HepG2 (cell line): Measurements from ENCODE around the gene MCOLN1. TPM values are rescaled to one million over a fixed set of nuclear protein-coding genes. Genes with fewer than 3 reads are reported as not detected.

Experiments
- ELF4 ChIP-seq: sonication (generic); formaldehyde crosslinking; IDR thresholded peaks from 2 replicates; pipeline ENCODE4 v1.5.0; 2020; ENCODE audit warnings: missing genetic modification reagents, mild to moderate bottlenecking, moderate library complexity, borderline replicate concordance
- EZH2 ChIP-seq: conservative IDR thresholded peaks from 2 replicates; pipeline ENCODE4 v1.6.1; 2012; ENCODE audit warnings: mild to moderate bottlenecking, low read depth, low read length, moderate library complexity
- FOSL2 ChIP-seq: sonication (generic); formaldehyde crosslinking; IDR thresholded peaks from 2 replicates; pipeline ENCODE4 v1.4.0; 2020; ENCODE audit warnings: missing genetic modification reagents
- FOXK2 ChIP-seq: fragments of 450-650 bp; IDR thresholded peaks from 2 replicates; pipeline ENCODE4 v1.6.1; 2016
- FOXO1 ChIP-seq: sonication (generic); formaldehyde crosslinking; IDR thresholded peaks from 2 replicates; pipeline ENCODE4 v1.4.0; 2020; ENCODE audit warnings: missing genetic modification reagents
- GATAD1 ChIP-seq: IDR thresholded peaks from 2 replicates; pipeline ENCODE4 v1.6.1; 2016; ENCODE audit warnings: missing genetic modification reagents, missing compliant biosample characterization
- HOXD1 ChIP-seq: sonication (generic); formaldehyde crosslinking; IDR thresholded peaks from 2 replicates; pipeline ENCODE4 v1.5.0; 2020; ENCODE audit warnings: missing genetic modification reagents
- PITX1 ChIP-seq: sonication (generic); formaldehyde crosslinking; IDR thresholded peaks from 2 replicates; pipeline ENCODE4 v1.5.1; 2020; ENCODE audit warnings: mild to moderate bottlenecking, missing genetic modification reagents
- POGZ ChIP-seq: sonication (generic); formaldehyde crosslinking; IDR thresholded peaks from 2 replicates; pipeline ENCODE4 v1.4.0; 2020; ENCODE audit warnings: mild to moderate bottlenecking, missing genetic modification reagents
- SIX1 ChIP-seq: sonication (generic); formaldehyde crosslinking; IDR thresholded peaks from 2 replicates; pipeline ENCODE4 v1.4.0; 2020; ENCODE audit warnings: missing genetic modification reagents, borderline replicate concordance
- SNRNP70 ChIP-seq: fragments of 200-400 bp; formaldehyde crosslinking; IDR thresholded peaks from 2 replicates; pipeline ENCODE4 v1.6.1; 2017; ENCODE audit warnings: mild to moderate bottlenecking, low read depth, low read length, moderate library complexity
- TGIF2 ChIP-seq: IDR thresholded peaks from 2 replicates; pipeline ENCODE4 v1.6.1; 2016; ENCODE audit warnings: control low read depth, missing compliant biosample characterization
- ZBTB1 ChIP-seq: sonication (generic); formaldehyde crosslinking; IDR thresholded peaks from 2 replicates; pipeline ENCODE4 v1.4.0; 2020; ENCODE audit warnings: missing genetic modification reagents, borderline replicate concordance
- ZBTB7B ChIP-seq: sonication (generic); formaldehyde crosslinking; IDR thresholded peaks from 2 replicates; pipeline ENCODE4 v1.4.0; 2020; ENCODE audit warnings: missing genetic modification reagents
- ZNF274 ChIP-seq: sonication (generic); formaldehyde crosslinking; IDR thresholded peaks from 2 replicates; pipeline ENCODE4 v1.5.1; 2020; ENCODE audit warnings: mild to moderate bottlenecking, missing genetic modification reagents
- ZNF7 ChIP-seq: IDR thresholded peaks from 2 replicates; pipeline ENCODE4 v1.6.1; 2016; ENCODE audit warnings: missing biosample characterization, missing genetic modification reagents
- ZNF713 ChIP-seq: sonication (generic); formaldehyde crosslinking; IDR thresholded peaks from 2 replicates; pipeline ENCODE4 v1.4.0; 2020; ENCODE audit warnings: mild to moderate bottlenecking, missing genetic modification reagents
- ZNF720 ChIP-seq: sonication (generic); formaldehyde crosslinking; IDR thresholded peaks from 2 replicates; pipeline ENCODE4 v1.4.0; 2020; ENCODE audit warnings: missing genetic modification reagents
- ZNF788 ChIP-seq: sonication (generic); formaldehyde crosslinking; IDR thresholded peaks from 2 replicates; pipeline ENCODE4 v1.5.0; 2020; ENCODE audit warnings: mild to moderate bottlenecking, missing genetic modification reagents, borderline replicate concordance
- polyA plus RNA-seq, 8 experiments: library from polyadenylated mRNA; depleted of rRNA in 3 of 8; stranded (reverse) in 7 of 8; unstranded in 1 of 8; fragments of >200 nt; fragmentation: Illumina TruSeq in 4 of 8; extraction: Trizol in 4 of 8; gene quantifications; 2 replicates each; pipeline versions ENCODE4 v1.2.1 to v1.2.3, GENCODE V29; 2011 to 2016; ENCODE audit warnings: low read depth in 4 of 8, missing spikeins in 1 of 8, mixed read lengths in 1 of 8; ENCODE audit not compliant: insufficient read depth in 1 of 8
- total RNA-seq, 5 experiments: library from RNA; depleted of rRNA; stranded (reverse); fragments of >200 nt; fragmentation: Illumina TruSeq; extraction: Trizol; gene quantifications; 2 replicates each; pipeline ENCODE4 v1.2.3, GENCODE V29; 2016; ENCODE audit warnings: low read depth in 1 of 5
- TF ChIP-seq, protein P1 (sequence below): sonication (generic); formaldehyde crosslinking; IDR thresholded peaks from 2 replicates; pipeline ENCODE4 v1.8.0; 2022; ENCODE audit warnings: mild to moderate bottlenecking, missing genetic modification reagents, moderate library complexity
- TF ChIP-seq, protein P2 (sequence below): sonication (generic); formaldehyde crosslinking; IDR thresholded peaks from 2 replicates; pipeline ENCODE4 v1.5.0; 2020; ENCODE audit warnings: missing genetic modification reagents
- TF ChIP-seq, protein P3 (sequence below): sonication (generic); formaldehyde crosslinking; IDR thresholded peaks from 2 replicates; pipeline ENCODE4 v1.8.0; 2022; ENCODE audit warnings: missing genetic modification reagents, mild to moderate bottlenecking, moderate library complexity, borderline replicate concordance
- TF ChIP-seq, protein P4 (sequence below): sonication (generic); formaldehyde crosslinking; IDR thresholded peaks from 2 replicates; pipeline ENCODE4 v1.5.0; 2020; ENCODE audit warnings: mild to moderate bottlenecking, missing genetic modification reagents
- TF ChIP-seq, protein P5 (sequence below): sonication (generic); formaldehyde crosslinking; IDR thresholded peaks from 2 replicates; pipeline ENCODE4 v1.4.0; 2020; ENCODE audit warnings: missing genetic modification reagents

The MCOLN1 gene
- total and polyA plus RNA-seq, 2 of the 13 experiments (the other 11 are each of a cell fraction or from before 2014, with no cell fraction given) = 3.4 to 15.7 TPM

DNA sequence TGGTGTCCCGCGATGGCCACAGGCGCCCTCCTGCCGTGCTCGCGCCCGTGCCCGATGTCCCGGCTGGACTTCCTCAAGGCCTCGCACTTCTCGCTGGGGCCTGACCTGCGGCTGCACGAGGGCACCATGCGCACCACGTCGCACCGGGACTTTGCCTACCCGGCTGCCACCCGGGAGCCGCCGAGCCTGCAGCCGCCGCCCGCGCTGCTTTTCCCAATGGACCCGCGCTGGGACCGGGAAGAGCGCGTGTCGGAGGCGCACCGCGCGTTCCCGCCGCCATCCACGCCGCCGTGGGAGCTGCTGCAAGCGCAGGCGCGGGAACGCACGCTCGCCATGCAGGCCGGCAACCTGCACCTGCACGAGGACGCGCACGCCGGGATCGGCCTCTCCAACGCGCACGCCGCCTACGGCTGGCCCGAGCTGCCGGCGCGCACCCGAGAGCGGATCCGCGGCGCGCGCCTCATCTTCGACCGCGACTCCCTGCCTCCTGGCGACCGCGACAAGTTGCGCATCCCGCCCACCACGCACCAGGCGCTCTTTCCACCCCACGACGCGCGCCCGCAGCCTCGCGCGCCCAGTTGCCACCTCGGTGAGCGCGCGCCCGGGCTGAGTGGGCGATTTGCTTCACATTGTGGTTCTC lies 21.5 kb upstream of the MCOLN1 start (continued):
- TF ChIP-seq, protein P1, sequence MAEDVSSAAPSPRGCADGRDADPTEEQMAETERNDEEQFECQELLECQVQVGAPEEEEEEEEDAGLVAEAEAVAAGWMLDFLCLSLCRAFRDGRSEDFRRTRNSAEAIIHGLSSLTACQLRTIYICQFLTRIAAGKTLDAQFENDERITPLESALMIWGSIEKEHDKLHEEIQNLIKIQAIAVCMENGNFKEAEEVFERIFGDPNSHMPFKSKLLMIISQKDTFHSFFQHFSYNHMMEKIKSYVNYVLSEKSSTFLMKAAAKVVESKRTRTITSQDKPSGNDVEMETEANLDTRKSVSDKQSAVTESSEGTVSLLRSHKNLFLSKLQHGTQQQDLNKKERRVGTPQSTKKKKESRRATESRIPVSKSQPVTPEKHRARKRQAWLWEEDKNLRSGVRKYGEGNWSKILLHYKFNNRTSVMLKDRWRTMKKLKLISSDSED = no peak
- TF ChIP-seq HOXD1 (CRISPR knock-in tag) (no peak), ZBTB1 (CRISPR knock-in tag) (no peak), GATAD1 (CRISPR knock-in tag) (no peak), FOXO1 (no peak), PITX1 (no peak), ZNF7 (CRISPR knock-in tag) (no peak), ELF4 (CRISPR knock-in tag) (no peak), FOSL2 (CRISPR knock-in tag) (0 out of 2 replicates have a peak, but pooled peaks have one; percentile 4), ZNF720 (no peak), POGZ (CRISPR knock-in tag) (no peak), SNRNP70 (no peak), EZH2 (no peak), ZBTB7B (no peak), FOXK2 (no peak), TGIF2 (CRISPR knock-in tag) (no peak), SIX1 (CRISPR knock-in tag) (no peak), ZNF713 (CRISPR knock-in tag) (no peak), ZNF274 (CRISPR knock-in tag) (peak; percentile 53), ZNF788 (CRISPR knock-in tag) (peak; percentile 54; the same call in 1 of the 2 replicates)
- TF ChIP-seq, protein P2, sequence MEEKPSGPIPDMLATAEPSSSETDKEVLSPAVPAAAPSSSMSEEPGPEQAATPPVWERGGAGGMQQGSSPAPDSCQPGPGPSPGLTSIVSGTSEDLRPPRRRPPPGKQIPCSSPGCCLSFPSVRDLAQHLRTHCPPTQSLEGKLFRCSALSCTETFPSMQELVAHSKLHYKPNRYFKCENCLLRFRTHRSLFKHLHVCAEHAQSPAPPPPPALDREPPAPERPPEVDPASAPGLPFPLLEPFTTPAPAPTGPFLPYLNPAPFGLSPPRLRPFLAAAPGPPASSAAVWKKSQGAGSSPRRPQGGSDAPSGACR = no peak
- TF ChIP-seq, protein P3, sequence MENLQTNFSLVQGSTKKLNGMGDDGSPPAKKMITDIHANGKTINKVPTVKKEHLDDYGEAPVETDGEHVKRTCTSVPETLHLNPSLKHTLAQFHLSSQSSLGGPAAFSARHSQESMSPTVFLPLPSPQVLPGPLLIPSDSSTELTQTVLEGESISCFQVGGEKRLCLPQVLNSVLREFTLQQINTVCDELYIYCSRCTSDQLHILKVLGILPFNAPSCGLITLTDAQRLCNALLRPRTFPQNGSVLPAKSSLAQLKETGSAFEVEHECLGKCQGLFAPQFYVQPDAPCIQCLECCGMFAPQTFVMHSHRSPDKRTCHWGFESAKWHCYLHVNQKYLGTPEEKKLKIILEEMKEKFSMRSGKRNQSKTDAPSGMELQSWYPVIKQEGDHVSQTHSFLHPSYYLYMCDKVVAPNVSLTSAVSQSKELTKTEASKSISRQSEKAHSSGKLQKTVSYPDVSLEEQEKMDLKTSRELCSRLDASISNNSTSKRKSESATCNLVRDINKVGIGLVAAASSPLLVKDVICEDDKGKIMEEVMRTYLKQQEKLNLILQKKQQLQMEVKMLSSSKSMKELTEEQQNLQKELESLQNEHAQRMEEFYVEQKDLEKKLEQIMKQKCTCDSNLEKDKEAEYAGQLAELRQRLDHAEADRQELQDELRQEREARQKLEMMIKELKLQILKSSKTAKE = no peak
- TF ChIP-seq, protein P4, sequence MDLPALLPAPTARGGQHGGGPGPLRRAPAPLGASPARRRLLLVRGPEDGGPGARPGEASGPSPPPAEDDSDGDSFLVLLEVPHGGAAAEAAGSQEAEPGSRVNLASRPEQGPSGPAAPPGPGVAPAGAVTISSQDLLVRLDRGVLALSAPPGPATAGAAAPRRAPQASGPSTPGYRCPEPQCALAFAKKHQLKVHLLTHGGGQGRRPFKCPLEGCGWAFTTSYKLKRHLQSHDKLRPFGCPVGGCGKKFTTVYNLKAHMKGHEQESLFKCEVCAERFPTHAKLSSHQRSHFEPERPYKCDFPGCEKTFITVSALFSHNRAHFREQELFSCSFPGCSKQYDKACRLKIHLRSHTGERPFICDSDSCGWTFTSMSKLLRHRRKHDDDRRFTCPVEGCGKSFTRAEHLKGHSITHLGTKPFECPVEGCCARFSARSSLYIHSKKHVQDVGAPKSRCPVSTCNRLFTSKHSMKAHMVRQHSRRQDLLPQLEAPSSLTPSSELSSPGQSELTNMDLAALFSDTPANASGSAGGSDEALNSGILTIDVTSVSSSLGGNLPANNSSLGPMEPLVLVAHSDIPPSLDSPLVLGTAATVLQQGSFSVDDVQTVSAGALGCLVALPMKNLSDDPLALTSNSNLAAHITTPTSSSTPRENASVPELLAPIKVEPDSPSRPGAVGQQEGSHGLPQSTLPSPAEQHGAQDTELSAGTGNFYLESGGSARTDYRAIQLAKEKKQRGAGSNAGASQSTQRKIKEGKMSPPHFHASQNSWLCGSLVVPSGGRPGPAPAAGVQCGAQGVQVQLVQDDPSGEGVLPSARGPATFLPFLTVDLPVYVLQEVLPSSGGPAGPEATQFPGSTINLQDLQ (CRISPR knock-in tag) = no peak
- TF ChIP-seq, protein P5, sequence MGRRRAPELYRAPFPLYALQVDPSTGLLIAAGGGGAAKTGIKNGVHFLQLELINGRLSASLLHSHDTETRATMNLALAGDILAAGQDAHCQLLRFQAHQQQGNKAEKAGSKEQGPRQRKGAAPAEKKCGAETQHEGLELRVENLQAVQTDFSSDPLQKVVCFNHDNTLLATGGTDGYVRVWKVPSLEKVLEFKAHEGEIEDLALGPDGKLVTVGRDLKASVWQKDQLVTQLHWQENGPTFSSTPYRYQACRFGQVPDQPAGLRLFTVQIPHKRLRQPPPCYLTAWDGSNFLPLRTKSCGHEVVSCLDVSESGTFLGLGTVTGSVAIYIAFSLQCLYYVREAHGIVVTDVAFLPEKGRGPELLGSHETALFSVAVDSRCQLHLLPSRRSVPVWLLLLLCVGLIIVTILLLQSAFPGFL = no peak
